Gastroesophageal sphincter (tissue), 3 donors: ENCODE results near the gene NAPB.

Source experiments
- POLR2A ChIP-seq, 2 donors: fragments of 450-650 bp; IDR thresholded peaks; one replicate each; pipeline ENCODE4 v1.6.1; 2017; ENCODE audit warnings: antibody characterized with exemption in 2 of 2, mild to moderate bottlenecking in 2 of 2, moderate library complexity in 1 of 2
- TF ChIP-seq, protein P1 (sequence below), 4 experiments: fragments of 200-600 bp in 2 of 4; fragments of 450-650 bp in 2 of 4; sonication (generic) in 1 of 4; IDR thresholded peaks; one replicate each; pipeline ENCODE4 v1.5.1; 2017 to 2019; ENCODE audit warnings: antibody characterized with exemption in 4 of 4, mild to moderate bottlenecking in 2 of 4, moderate library complexity in 2 of 4

DNA sequence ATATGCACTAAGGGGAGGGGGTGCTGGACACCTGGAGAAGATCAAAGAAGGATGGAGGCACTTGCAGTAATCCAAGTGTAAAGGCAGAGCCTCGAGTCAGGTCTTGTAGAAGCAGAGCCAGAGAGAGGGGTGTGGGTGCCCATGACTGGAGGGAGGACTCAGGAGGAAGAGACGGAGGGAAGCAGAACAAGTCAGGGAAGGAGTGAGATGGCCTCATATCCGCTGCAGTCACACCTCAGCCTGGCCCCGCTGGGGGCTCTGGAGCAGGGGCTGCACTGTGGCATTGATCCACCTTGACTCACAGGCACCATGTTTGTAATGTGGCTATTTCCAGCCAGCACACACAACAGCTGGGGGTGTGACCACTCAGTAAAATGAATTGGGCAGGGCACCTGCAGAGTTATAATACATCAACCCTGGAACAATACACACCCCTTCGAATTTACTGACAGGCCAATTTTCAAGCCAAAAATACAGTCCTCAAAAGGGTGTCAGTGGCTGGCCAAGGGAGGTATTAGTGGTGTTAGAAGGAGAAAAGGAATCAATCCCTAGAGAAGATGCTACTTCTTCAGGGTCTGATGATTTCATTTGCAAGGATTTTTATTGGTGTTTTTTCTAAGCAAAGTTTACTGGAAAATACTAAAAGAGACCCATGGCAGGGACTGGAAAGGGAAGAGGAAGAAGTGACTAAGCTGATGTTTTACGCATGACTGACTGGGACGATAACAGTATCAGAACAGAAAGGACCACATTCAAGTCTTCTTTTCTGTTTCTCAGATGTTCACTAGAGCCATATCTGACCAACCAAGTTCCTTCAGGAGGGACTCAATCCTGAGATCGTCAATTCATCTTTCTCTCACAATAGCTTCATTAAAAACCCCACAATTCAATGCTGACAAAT lies 89.6 kb downstream of the NAPB start:
- no peak for TF ChIP-seq POLR2A (IDR thresholded peaks at IDR 0.05)
- TF ChIP-seq, protein P1, sequence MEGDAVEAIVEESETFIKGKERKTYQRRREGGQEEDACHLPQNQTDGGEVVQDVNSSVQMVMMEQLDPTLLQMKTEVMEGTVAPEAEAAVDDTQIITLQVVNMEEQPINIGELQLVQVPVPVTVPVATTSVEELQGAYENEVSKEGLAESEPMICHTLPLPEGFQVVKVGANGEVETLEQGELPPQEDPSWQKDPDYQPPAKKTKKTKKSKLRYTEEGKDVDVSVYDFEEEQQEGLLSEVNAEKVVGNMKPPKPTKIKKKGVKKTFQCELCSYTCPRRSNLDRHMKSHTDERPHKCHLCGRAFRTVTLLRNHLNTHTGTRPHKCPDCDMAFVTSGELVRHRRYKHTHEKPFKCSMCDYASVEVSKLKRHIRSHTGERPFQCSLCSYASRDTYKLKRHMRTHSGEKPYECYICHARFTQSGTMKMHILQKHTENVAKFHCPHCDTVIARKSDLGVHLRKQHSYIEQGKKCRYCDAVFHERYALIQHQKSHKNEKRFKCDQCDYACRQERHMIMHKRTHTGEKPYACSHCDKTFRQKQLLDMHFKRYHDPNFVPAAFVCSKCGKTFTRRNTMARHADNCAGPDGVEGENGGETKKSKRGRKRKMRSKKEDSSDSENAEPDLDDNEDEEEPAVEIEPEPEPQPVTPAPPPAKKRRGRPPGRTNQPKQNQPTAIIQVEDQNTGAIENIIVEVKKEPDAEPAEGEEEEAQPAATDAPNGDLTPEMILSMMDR (IDR thresholded peaks at IDR 0.05), result no peak
